OCI-LY7 (cell line): Measurements from ENCODE around the gene OPTN.

Experiments
- CTCF ChIP-seq: fragments of 200-600 bp; sonication (generic); conservative IDR thresholded peaks from 2 replicates; pipeline ENCODE4 v1.5.1; 2014; ENCODE audit warnings: mild to moderate bottlenecking, antibody characterized with exemption, low read length, moderate library complexity, mixed read lengths
- EZH2phosphoT487 ChIP-seq: fragments of 200-600 bp; sonication (generic); IDR thresholded peaks from 2 replicates; pipeline ENCODE4 v1.6.1; 2018; ENCODE audit warnings: low read depth, borderline replicate concordance, mild to moderate bottlenecking, mixed run types, antibody characterized with exemption, low read length, moderate library complexity, mixed read lengths

DNA sequence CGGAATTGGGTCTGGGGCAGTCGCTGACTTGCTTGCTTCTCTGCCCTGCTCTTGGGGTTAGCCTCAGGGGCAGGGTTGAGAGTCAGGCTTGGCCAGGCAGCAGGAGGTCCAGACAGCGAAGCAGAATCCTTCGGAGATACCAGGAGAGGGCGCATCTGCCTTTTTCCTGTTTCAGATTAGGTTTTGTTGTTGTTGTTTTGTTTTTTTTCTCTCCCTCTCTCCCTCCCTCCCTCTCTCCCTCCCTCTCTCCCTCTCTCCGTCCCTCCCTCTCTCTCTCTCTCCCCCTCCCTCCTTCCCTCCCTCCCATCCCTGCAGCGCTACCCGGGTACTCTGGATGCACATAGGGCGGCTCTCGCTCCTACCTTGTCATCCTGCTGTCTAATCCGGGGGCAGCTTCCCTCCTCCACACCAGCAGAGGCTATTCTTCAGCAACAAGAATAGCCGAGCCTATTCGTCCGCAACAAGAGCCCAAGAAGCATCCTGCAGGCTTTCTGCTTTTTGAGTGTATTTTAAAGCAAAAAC lies 758 bp upstream of the OPTN start:
- peak; percentile 72 for TF ChIP-seq CTCF
- TF ChIP-seq EZH2phosphoT487: no peak
